Ishikawa (cell line): Measurements from ENCODE around the gene MPC1L.

Experiments used
- CEBPB ChIP-seq: IDR thresholded peaks from 2 replicates; pipeline ENCODE4 v1.6.1; 2012
- CREB1 ChIP-seq: IDR thresholded peaks from 2 replicates; pipeline ENCODE4 v1.6.1; 2012; ENCODE audit warnings: low read depth
- EGR1 ChIP-seq: IDR thresholded peaks from 2 replicates; pipeline ENCODE4 v1.6.1; 2012
- EP300 ChIP-seq: IDR thresholded peaks from 2 replicates; pipeline ENCODE4 v1.6.1; 2012; ENCODE audit warnings: borderline replicate concordance
- FOXM1 ChIP-seq: IDR thresholded peaks from 2 replicates; pipeline ENCODE4 v1.6.1; 2012; ENCODE audit warnings: low read depth, borderline replicate concordance
- MAX ChIP-seq: IDR thresholded peaks from 2 replicates; pipeline ENCODE4 v1.6.1; 2012
- NFIC ChIP-seq: IDR thresholded peaks from 2 replicates; pipeline ENCODE4 v1.6.1; 2012
- RAD21 ChIP-seq: IDR thresholded peaks from 2 replicates; pipeline ENCODE4 v1.6.1; 2012; ENCODE audit warnings: low read depth
- REST ChIP-seq: IDR thresholded peaks from 2 replicates; pipeline ENCODE4 v1.6.1; 2012; ENCODE audit warnings: low read depth, mild to moderate bottlenecking
- TAF1 ChIP-seq: IDR thresholded peaks from 2 replicates; pipeline ENCODE4 v1.6.1; 2012; ENCODE audit warnings: low read depth, mild to moderate bottlenecking
- TCF12 ChIP-seq: IDR thresholded peaks from 2 replicates; pipeline ENCODE4 v1.6.1; 2012; ENCODE audit warnings: low read depth
- TEAD4 ChIP-seq: IDR thresholded peaks from 2 replicates; pipeline ENCODE4 v1.6.1; 2012
- USF1 ChIP-seq: IDR thresholded peaks from 2 replicates; pipeline ENCODE4 v1.6.1; 2012
- YY1 ChIP-seq: IDR thresholded peaks from 2 replicates; pipeline ENCODE4 v1.6.1; 2012; ENCODE audit warnings: low read depth
- ZBTB7A ChIP-seq: IDR thresholded peaks from 2 replicates; pipeline ENCODE4 v1.6.1; 2012; ENCODE audit warnings: low read depth

MPC1L gene

GRCh38 chrX:40622479-40623138 lies 619 bp upstream of the MPC1L start:
- no peak for TF ChIP-seq REST

GRCh38 chrX:40623665-40624064 lies 437 bp downstream of the MPC1L start:
- TF ChIP-seq CREB1 = no peak
- no peak for TF ChIP-seq FOXM1

DNA sequence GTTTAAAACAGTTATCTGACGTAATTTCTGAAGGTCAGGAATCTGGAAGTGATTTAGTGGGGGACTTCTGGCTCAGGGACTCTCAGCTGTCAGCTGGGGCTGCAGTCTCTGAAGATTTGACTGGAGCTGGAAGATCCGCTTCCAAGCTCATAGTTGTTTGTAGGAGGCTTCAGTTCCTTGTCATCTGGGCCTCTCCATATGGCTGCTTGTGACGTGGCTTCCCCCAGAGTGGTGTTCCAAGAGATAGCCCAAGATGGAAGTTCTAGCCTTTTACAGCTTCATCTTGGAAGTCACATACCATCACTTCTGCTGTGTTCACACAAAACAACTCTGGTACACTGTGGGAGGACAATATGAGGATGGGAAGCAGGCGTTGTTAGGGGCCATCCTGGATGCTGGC lies 2.1 kb downstream of the MPC1L start:
- TF ChIP-seq EP300 (no peak), CREB1 (no peak), ZBTB7A (no peak), USF1 (no peak)

DNA sequence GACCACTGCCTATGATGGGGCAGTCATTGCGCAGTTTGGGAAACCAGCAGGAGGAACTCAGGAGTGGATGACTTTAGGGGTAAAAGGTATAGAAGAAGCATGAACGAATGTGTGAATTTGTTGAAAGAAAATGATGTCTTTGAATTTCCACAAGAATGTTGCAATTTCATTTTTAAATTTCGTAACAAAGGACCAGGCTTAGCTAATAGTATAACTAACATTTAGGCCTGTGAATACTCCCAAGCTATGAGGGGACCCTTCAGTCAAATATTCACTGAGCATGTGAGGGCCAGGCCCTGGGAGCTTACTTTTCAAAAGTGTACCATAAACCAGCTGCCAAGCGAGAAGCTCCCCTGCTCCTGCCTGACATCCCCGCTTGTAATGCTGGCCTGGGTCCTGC lies 5.3 kb downstream of the MPC1L start:
- TF ChIP-seq NFIC = no peak
- TF ChIP-seq TEAD4 = no peak
- TF ChIP-seq TCF12 = no peak
- no peak for TF ChIP-seq USF1
- TF ChIP-seq REST = no peak
- no peak for TF ChIP-seq EGR1
- TF ChIP-seq TAF1 = no peak
- no peak for TF ChIP-seq MAX
- TF ChIP-seq CEBPB = no peak
- TF ChIP-seq EP300 = no peak
- no peak for TF ChIP-seq FOXM1
- TF ChIP-seq ZBTB7A = no peak
- TF ChIP-seq CREB1 = no peak
- no peak for TF ChIP-seq RAD21
- no peak for TF ChIP-seq YY1

DNA sequence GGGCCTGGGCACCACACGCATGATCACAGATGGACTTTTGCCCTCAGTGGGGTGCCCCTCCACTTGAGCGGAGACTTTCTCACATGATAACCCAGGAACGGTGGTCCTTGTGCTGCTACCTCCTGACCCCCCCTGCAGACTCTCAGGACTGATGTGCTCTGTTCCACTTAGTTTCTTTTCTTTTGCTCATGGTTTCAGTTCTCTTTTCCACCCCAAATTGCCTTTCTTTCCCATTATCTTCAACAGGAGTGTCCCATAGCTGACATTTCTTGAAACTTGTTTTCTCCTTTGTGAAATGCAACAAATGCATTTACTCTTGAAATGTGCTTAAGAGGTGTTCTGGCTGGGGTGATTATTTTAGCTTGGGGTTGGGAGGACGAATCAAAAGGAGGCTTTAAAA lies 9.0 kb downstream of the MPC1L start:
- no peak for TF ChIP-seq EP300
- no peak for TF ChIP-seq YY1
- no peak for TF ChIP-seq TCF12
- TF ChIP-seq CEBPB = no peak
- TF ChIP-seq FOXM1 = no peak
- no peak for TF ChIP-seq TEAD4
- no peak for TF ChIP-seq CREB1
- TF ChIP-seq ZBTB7A = no peak
- no peak for TF ChIP-seq TAF1
- no peak for TF ChIP-seq RAD21
- no peak for TF ChIP-seq REST
- TF ChIP-seq USF1 = no peak
- no peak for TF ChIP-seq MAX
- TF ChIP-seq EGR1 = no peak
- no peak for TF ChIP-seq NFIC
